Osteoblast (primary cell): Measurements from ENCODE around the gene PEX11B. TPM values are rescaled to one million over a fixed set of nuclear protein-coding genes. Genes with fewer than 3 reads are reported as not detected.

ENCODE experiments used
- DNase-seq: peaks from one replicate; pipeline ENCODE4 v3.0.0; 2011; ENCODE audit warnings: low spot score, mixed read lengths; ENCODE audit not compliant: insufficient read length; ENCODE audit errors: missing footprints
- H2AFZ ChIP-seq: 2 replicates; pipeline ENCODE4 v1.6.0; 2011; ENCODE audit warnings: mild to moderate bottlenecking, low read length
- H3K27ac ChIP-seq: 2 replicates; pipeline ENCODE4 v1.5.1; 2011; ENCODE audit warnings: mild to moderate bottlenecking, low read depth, low read length, moderate library complexity
- H3K27me3 ChIP-seq: 2 replicates; pipeline ENCODE4 v1.6.0; 2012; ENCODE audit warnings: mild to moderate bottlenecking, control low read depth, inconsistent platforms, low read length, moderate library complexity; ENCODE audit not compliant: insufficient read depth
- H3K36me3 ChIP-seq: 2 replicates; pipeline ENCODE4 v1.5.1; 2011; ENCODE audit warnings: mild to moderate bottlenecking, low read length, control low read depth, moderate library complexity; ENCODE audit not compliant: insufficient read depth
- H3K4me1 ChIP-seq: 2 replicates; pipeline ENCODE4 v1.5.1; 2011; ENCODE audit warnings: mild to moderate bottlenecking, low read length, control low read depth, moderate library complexity; ENCODE audit not compliant: insufficient read depth
- H3K4me2 ChIP-seq: 2 replicates; pipeline ENCODE4 v1.6.0; 2011; ENCODE audit warnings: mild to moderate bottlenecking, low read length; ENCODE audit not compliant: insufficient read depth
- H3K4me3 ChIP-seq: fragments of 200-600 bp; sonication (generic); 3 replicates; pipeline ENCODE4 v1.5.1; 2012; ENCODE audit warnings: mild to moderate bottlenecking, low read length, inconsistent platforms; ENCODE audit not compliant: insufficient read depth
- H3K79me2 ChIP-seq: 2 replicates; pipeline ENCODE4 v1.6.0; 2012; ENCODE audit warnings: mild to moderate bottlenecking, low read length, control low read depth, inconsistent platforms; ENCODE audit not compliant: insufficient read depth
- H3K9me3 ChIP-seq: 2 replicates; pipeline ENCODE4 v1.5.1; 2011; ENCODE audit warnings: low read depth, low read length, control low read depth
- H4K20me1 ChIP-seq: 2 replicates; pipeline ENCODE4 v1.6.0; 2012; ENCODE audit warnings: mild to moderate bottlenecking, low read length, control low read depth; ENCODE audit not compliant: insufficient read depth
- CTCF ChIP-seq: IDR thresholded peaks from 2 replicates; pipeline ENCODE4 v1.5.1; 2011; ENCODE audit warnings: mild to moderate bottlenecking, low read depth, low read length, moderate library complexity; ENCODE audit errors: extremely low read depth
- total RNA-seq: library from RNA; depleted of rRNA; stranded (reverse); fragments of >200 nt; gene quantifications from 2 replicates; pipeline ENCODE4 v1.2.3, GENCODE V29; 2012

PEX11B gene
- total RNA-seq, 1 donor: 20.3 TPM

DNA sequence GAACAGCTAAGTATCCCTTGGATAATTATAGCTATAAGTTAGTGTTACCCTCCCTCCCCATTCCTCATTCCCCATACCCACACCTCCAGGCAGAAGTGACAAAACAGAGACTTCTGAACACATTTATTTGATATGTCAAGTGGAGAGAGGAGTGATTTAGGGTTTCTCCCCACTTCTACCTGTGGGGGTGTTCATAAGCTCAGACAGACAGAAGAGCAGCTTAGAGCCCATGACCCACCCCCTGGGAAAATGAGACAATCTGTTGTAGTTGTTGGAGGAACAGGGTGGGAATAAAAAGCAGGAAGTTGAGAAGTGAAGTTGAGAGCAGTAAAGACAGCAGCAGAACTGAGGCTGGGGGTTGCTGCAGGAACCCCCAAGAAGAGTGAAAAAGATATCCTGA lies 40.8 kb upstream of the PEX11B start:
- H3K9me3 ChIP-seq: no peaks in the 10 kb centered on the region
- no peaks in the 10 kb centered on the region for H3K36me3 ChIP-seq
- no peak overlapping the region for H3K4me2 ChIP-seq
- H4K20me1 ChIP-seq: peaks cover 6% of the 10 kb centered on the region
- no peaks in the 10 kb centered on the region for H3K27me3 ChIP-seq
- DNase-seq: no peak
- no peak overlapping the region for H3K27ac ChIP-seq
- H2AFZ ChIP-seq: no peak overlapping the region
- H3K4me1 ChIP-seq: peaks cover 68% of the 10 kb centered on the region
- no peak overlapping the region for H3K4me3 ChIP-seq
- no peak for TF ChIP-seq CTCF
- peaks cover 38% of the 10 kb centered on the region for H3K79me2 ChIP-seq

GRCh38 chr1:145958734-145959133 lies 40.2 kb upstream of the PEX11B start:
- Histone ChIP-seq H3K4me3 (no peak overlapping the region), H3K27me3 (no peaks in the 10 kb centered on the region), H3K79me2 (peaks cover 44% of the 10 kb centered on the region), H2AFZ (no peak overlapping the region), H3K27ac (no peak overlapping the region), H4K20me1 (peaks cover 6% of the 10 kb centered on the region), H3K4me2 (no peak overlapping the region), H3K36me3 (no peaks in the 10 kb centered on the region), H3K4me1 (peaks cover 62% of the 10 kb centered on the region), H3K9me3 (no peaks in the 10 kb centered on the region)
- no peak for DNase-seq
- no peak for TF ChIP-seq CTCF

DNA sequence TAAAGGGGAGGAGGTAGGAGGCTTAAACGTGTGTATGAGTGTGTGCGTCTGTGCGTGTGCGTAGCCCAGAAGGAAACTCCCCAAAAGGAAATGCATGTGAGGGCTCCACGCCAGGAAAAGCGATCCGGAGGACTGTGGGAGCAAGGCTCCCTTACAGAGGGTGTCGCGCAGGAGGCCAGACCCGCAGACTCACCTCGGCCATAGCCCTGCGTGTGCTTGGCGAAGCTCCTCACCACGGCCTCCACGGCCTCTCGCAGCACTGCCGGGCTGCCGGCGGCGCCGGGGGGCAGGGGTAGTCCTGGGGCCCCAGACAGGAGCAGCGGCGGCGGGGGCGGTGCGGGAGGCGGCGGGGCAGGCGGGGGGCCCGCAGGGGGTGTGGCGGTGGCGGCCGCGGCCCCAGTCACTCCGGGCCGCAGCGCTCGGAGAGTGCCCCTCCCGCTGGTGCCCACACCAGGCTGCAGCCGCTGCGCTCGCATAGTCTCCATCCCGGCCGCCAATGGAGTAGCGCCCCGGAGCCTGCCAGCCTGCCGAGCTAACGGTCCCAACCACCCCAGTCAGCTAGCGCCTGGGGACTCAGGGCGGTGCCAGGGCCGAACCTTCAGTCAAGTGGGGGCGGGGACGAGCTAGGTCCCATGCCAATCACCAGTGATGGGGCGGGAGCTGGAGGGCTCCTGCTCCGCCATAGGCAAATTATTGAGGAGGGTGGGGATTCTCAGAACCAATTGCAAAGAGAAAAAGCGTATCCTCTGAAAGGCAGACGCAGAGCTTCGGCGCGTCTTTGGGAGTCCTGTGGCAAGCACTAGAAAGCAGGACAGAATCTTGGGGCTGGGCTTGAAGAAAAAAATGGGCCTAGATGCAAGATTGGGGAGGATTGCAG lies 39.2 kb upstream of the PEX11B start, which contains the start of gene LIX1L:
TSS of gene LIX1L (minus strand) at position 575 of the 877 bp plus-strand sequence. CDS start at position 485, 90 bp downstream.
- peak within 1 kb of the TSS; percentile 90 for H3K4me2 ChIP-seq
- H2AFZ ChIP-seq: peak within 1 kb of the TSS; percentile 83
- H4K20me1 ChIP-seq: peaks cover 6% of the 10 kb centered on the region
- peak within 1 kb of the TSS; percentile 88 for H3K27ac ChIP-seq
- H3K36me3 ChIP-seq: no peaks in the 10 kb centered on the region
- no peaks in the 10 kb centered on the region for H3K9me3 ChIP-seq
- H3K4me3 ChIP-seq: peak within 1 kb of the TSS; percentile 80
- DNase-seq: peak; percentile 98
- peaks cover 54% of the 10 kb centered on the region for H3K79me2 ChIP-seq
- H3K27me3 ChIP-seq: no peaks in the 10 kb centered on the region
- peaks cover 51% of the 10 kb centered on the region for H3K4me1 ChIP-seq
- no peak for TF ChIP-seq CTCF

DNA sequence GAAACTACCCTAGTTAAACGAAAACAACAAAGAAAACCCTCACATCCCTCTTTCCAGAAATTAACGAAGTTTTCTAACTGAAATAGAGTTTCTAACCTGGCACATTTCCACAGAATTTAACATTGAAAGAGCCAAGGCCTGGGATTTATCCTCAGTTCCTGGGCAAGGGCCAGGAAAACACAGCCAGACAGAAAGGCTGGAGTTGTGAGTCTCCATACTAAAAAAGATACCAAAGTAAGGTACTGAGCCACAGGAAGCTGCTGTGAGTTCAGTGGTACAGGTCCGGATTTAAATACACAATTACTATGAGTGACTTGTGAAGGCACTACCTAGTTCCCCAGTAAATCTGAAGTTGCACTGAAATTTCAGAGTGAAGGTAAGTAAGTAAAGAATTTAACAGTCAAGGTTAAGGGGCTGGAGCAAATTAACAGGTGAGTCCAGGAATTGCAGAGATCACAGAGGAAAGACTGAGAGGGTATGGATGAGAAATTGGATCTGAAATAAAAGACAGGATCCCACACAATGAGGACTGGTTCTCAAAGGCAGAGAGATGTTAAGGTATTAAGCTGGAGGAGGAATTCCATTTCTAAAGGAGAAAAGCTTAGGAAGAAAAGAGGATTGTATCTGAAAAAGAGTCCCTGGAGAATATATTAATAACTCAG lies 38.4 kb upstream of the PEX11B start:
- Histone ChIP-seq H3K79me2 (peaks cover 58% of the 10 kb centered on the region), H3K4me2 (peak overlapping the region; percentile 90), H4K20me1 (peaks cover 6% of the 10 kb centered on the region), H3K36me3 (no peaks in the 10 kb centered on the region), H3K9me3 (no peaks in the 10 kb centered on the region), H2AFZ (peak overlapping the region; percentile 21), H3K4me1 (peaks cover 46% of the 10 kb centered on the region), H3K27ac (peak overlapping the region; percentile 88), H3K4me3 (peak overlapping the region; percentile 80), H3K27me3 (no peaks in the 10 kb centered on the region)
- DNase-seq: no peak
- TF ChIP-seq CTCF: no peak
